HepG2 (cell line): ENCODE measurements around the gene SH3GLB2. TPM values are rescaled to one million over a fixed set of nuclear protein-coding genes. Genes with fewer than 3 reads are reported as not detected.

Experiments
- ARID2 ChIP-seq: sonication (generic); formaldehyde crosslinking; IDR thresholded peaks from 2 replicates; pipeline ENCODE4 v1.8.1; 2022; ENCODE audit warnings: mild to moderate bottlenecking, missing genetic modification reagents, borderline replicate concordance
- FOXO1 ChIP-seq: sonication (generic); formaldehyde crosslinking; IDR thresholded peaks from 2 replicates; pipeline ENCODE4 v1.4.0; 2020; ENCODE audit warnings: missing genetic modification reagents
- HMG20A ChIP-seq: IDR thresholded peaks from 2 replicates; pipeline ENCODE4 v1.6.1; 2016; ENCODE audit warnings: borderline replicate concordance
- IRF9 ChIP-seq: sonication (generic); formaldehyde crosslinking; IDR thresholded peaks from 2 replicates; pipeline ENCODE4 v1.8.0; 2022; ENCODE audit warnings: missing genetic modification reagents, mild to moderate bottlenecking, borderline replicate concordance
- JARID2 ChIP-seq: sonication (generic); formaldehyde crosslinking; IDR thresholded peaks from 2 replicates; pipeline ENCODE4 v1.8.1; 2023; ENCODE audit warnings: missing genetic modification reagents, inconsistent platforms; ENCODE audit not compliant: insufficient replicate concordance
- KDM5A ChIP-seq: fragments of 200-600 bp; sonication (generic); IDR thresholded peaks from 2 replicates; pipeline ENCODE4 v1.7.0; 2018; ENCODE audit warnings: antibody characterized with exemption, mild to moderate bottlenecking, low read length, borderline replicate concordance
- MLX ChIP-seq: IDR thresholded peaks from 2 replicates; pipeline ENCODE4 v1.6.1; 2016
- MTERF4 ChIP-seq: sonication (generic); formaldehyde crosslinking; IDR thresholded peaks from 2 replicates; pipeline ENCODE4 v1.8.0; 2023; ENCODE audit warnings: mild to moderate bottlenecking, missing genetic modification reagents
- NFATC3 ChIP-seq: sonication (generic); formaldehyde crosslinking; IDR thresholded peaks from 2 replicates; pipeline ENCODE4 v1.5.1; 2020; ENCODE audit warnings: mild to moderate bottlenecking, missing genetic modification reagents
- NRL ChIP-seq: sonication (generic); formaldehyde crosslinking; IDR thresholded peaks from 2 replicates; pipeline ENCODE4 v1.5.0; 2020; ENCODE audit warnings: missing genetic modification reagents, mild to moderate bottlenecking, moderate library complexity, borderline replicate concordance
- PHF20 ChIP-seq: sonication (generic); formaldehyde crosslinking; IDR thresholded peaks from 2 replicates; pipeline ENCODE4 v1.5.0; 2020; ENCODE audit warnings: mild to moderate bottlenecking, missing genetic modification reagents
- RBM22 ChIP-seq: fragments of 200-400 bp; formaldehyde crosslinking; optimal IDR thresholded peaks from 2 replicates; pipeline ENCODE3; 2017; ENCODE audit warnings: mild to moderate bottlenecking, low read length, moderate library complexity
- RCOR2 ChIP-seq: IDR thresholded peaks from 2 replicates; pipeline ENCODE4 v1.6.1; 2016; ENCODE audit warnings: missing biosample characterization, missing genetic modification reagents
- SAFB2 ChIP-seq: sonication (generic); formaldehyde crosslinking; IDR thresholded peaks from 2 replicates; pipeline ENCODE4 v1.5.1; 2020; ENCODE audit warnings: missing genetic modification reagents, low read depth, mild to moderate bottlenecking, borderline replicate concordance
- SMYD3 ChIP-seq: sonication (generic); formaldehyde crosslinking; IDR thresholded peaks from 2 replicates; pipeline ENCODE4 v1.8.1; 2023; ENCODE audit warnings: mild to moderate bottlenecking, missing genetic modification reagents
- TCF12 ChIP-seq, 2 experiments: fragments of 450-650 bp in 1 of 2; sonication (generic) in 1 of 2; formaldehyde crosslinking in 1 of 2; IDR thresholded peaks; 2 replicates each; pipeline versions ENCODE4 v1.6.1 to v1.8.0; 2017 to 2022; ENCODE audit warnings: antibody characterized with exemption in 1 of 2, mild to moderate bottlenecking in 1 of 2, missing genetic modification reagents in 1 of 2, moderate library complexity in 1 of 2
- ZBTB37 ChIP-seq: sonication (generic); formaldehyde crosslinking; IDR thresholded peaks from 2 replicates; pipeline ENCODE4 v1.4.0; 2020; ENCODE audit warnings: mild to moderate bottlenecking, missing genetic modification reagents
- ZBTB7B ChIP-seq: sonication (generic); formaldehyde crosslinking; IDR thresholded peaks from 2 replicates; pipeline ENCODE4 v1.4.0; 2020; ENCODE audit warnings: missing genetic modification reagents
- ZNF331 ChIP-seq: sonication (generic); formaldehyde crosslinking; IDR thresholded peaks from 2 replicates; pipeline ENCODE4 v1.4.0; 2020; ENCODE audit warnings: missing genetic modification reagents
- ZNF354B ChIP-seq: sonication (generic); formaldehyde crosslinking; IDR thresholded peaks from 2 replicates; pipeline ENCODE4 v1.8.0; 2022; ENCODE audit warnings: mild to moderate bottlenecking, missing genetic modification reagents
- ZNF563 ChIP-seq: sonication (generic); formaldehyde crosslinking; IDR thresholded peaks from 2 replicates; pipeline ENCODE4 v1.8.0; 2022; ENCODE audit warnings: mild to moderate bottlenecking, moderate library complexity, missing genetic modification reagents
- ZNF660 ChIP-seq: sonication (generic); formaldehyde crosslinking; IDR thresholded peaks from 2 replicates; pipeline ENCODE4 v1.5.1; 2020; ENCODE audit warnings: mild to moderate bottlenecking, low read depth, missing genetic modification reagents, borderline replicate concordance
- ZNF777 ChIP-seq: sonication (generic); formaldehyde crosslinking; IDR thresholded peaks from 2 replicates; pipeline ENCODE4 v1.4.0; 2020; ENCODE audit warnings: missing genetic modification reagents
- ZNF781 ChIP-seq: sonication (generic); formaldehyde crosslinking; IDR thresholded peaks from 2 replicates; pipeline ENCODE4 v1.5.1; 2020; ENCODE audit warnings: borderline replicate concordance, mild to moderate bottlenecking, missing genetic modification reagents; ENCODE audit errors: not compliant biosample characterization
- polyA plus RNA-seq, 8 experiments: library from polyadenylated mRNA; depleted of rRNA in 3 of 8; stranded (reverse) in 7 of 8; unstranded in 1 of 8; fragments of >200 nt; fragmentation: Illumina TruSeq in 4 of 8; extraction: Trizol in 4 of 8; gene quantifications; 2 replicates each; pipeline versions ENCODE4 v1.2.1 to v1.2.3, GENCODE V29; 2011 to 2016; ENCODE audit warnings: low read depth in 4 of 8, missing spikeins in 1 of 8, mixed read lengths in 1 of 8; ENCODE audit not compliant: insufficient read depth in 1 of 8
- total RNA-seq, 5 experiments: library from RNA; depleted of rRNA; stranded (reverse); fragments of >200 nt; fragmentation: Illumina TruSeq; extraction: Trizol; gene quantifications; 2 replicates each; pipeline ENCODE4 v1.2.3, GENCODE V29; 2016; ENCODE audit warnings: low read depth in 1 of 5

The SH3GLB2 gene
- total and polyA plus RNA-seq, 2 of the 13 experiments (the other 11 are each of a cell fraction or from before 2014, with no cell fraction given): 24.0 to 40.6 TPM

GRCh38 chr9:129036241-129036922 is 8.3 kb upstream of the SH3GLB2 start, which contains the start of gene MIGA2 (continued):
- no peak for TF ChIP-seq ZNF777 (CRISPR knock-in tag)
- TF ChIP-seq FOXO1 (CRISPR knock-in tag): no peak
- TF ChIP-seq MLX (CRISPR knock-in tag): peak; percentile 18; the same call in 1 of the 2 replicates
- 0 out of 2 replicates have a peak, but pooled peaks have one; percentile 42 for TF ChIP-seq ZBTB7B (CRISPR knock-in tag)
- no peak for TF ChIP-seq ZNF660 (CRISPR knock-in tag)
- TF ChIP-seq ZNF354B (CRISPR knock-in tag): no peak
- peak; percentile 67 for TF ChIP-seq PHF20 (CRISPR knock-in tag)
- TF ChIP-seq NRL: no peak
- TF ChIP-seq RBM22: no peak
- no peak for TF ChIP-seq TCF12 (IDR thresholded peaks at IDR 0.05)
- TF ChIP-seq TCF12 (CRISPR knock-in tag; IDR thresholded peaks at IDR 0.05): no peak
- no peak for TF ChIP-seq MTERF4 (CRISPR knock-in tag)
- TF ChIP-seq SAFB2 (CRISPR knock-in tag): no peak
- TF ChIP-seq NFATC3 (CRISPR knock-in tag): no peak
- no peak for TF ChIP-seq ARID2
- no peak for TF ChIP-seq HMG20A (CRISPR knock-in tag)
- TF ChIP-seq ZNF331 (CRISPR knock-in tag): no peak
- no peak for TF ChIP-seq IRF9 (CRISPR knock-in tag)
- no peak for TF ChIP-seq ZBTB37 (CRISPR knock-in tag)
- TF ChIP-seq RCOR2 (CRISPR knock-in tag): 0 out of 2 replicates have a peak, but pooled peaks have one; percentile 6
- no peak for TF ChIP-seq ZNF563 (CRISPR knock-in tag)
- TF ChIP-seq SMYD3 (CRISPR knock-in tag): no peak
- TF ChIP-seq JARID2 (CRISPR knock-in tag): no peak
- peak; percentile 61 for TF ChIP-seq ZNF781 (CRISPR knock-in tag)
- peak; percentile 64 for TF ChIP-seq KDM5A
